ENCODE measurements around the gene SETBP1.

Gene SETBP1

DNA sequence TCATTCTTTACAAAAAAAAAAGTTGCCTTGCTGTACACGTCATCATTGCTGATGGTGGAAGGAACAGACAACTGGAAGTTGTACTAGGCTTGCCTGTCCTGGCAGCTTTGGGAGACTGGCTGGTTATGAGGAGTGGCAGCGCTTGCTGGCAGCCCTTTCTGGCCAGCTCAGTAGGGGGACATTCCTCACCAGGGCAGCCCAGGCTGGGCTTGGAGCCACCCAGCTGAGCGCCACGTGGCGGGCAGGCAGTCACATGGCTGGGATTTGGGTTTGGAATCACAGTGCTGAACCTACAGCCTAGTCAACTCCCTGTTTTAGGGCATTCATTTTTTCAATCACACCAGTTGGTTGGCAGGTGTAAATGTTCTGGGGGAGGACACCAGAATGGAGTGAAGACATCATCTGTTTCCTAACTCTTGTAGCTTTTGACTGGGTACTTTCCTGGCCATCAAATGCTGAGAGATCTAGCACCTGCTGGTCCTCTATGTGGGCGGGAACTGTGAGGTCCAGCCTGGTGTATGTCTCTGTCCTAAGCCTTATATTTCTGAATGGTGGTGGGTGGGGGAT, 139.3 kb downstream of the SETBP1 start:
- DNase-seq: no peak

DNA sequence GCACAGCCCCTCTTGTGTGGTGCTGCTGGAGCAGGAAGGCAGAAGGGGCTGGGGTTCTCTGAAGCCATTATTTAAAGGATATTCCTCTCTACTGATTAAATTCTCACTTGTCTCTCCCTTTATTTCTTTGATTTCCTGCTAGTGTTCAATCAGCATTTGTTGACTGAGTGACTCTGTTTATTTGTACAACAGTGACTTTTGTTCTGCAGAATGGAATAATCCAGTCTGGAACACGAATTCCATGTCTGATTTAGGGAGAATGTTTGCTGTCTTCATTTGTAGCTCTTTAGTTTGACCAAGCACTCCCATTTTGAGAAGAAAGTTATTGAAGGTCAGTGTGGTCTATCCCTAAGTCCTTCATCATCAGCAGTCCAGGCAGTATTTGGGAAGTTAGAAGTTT, 141.2 kb downstream of the SETBP1 start:
- no peak for DNase-seq

DNA sequence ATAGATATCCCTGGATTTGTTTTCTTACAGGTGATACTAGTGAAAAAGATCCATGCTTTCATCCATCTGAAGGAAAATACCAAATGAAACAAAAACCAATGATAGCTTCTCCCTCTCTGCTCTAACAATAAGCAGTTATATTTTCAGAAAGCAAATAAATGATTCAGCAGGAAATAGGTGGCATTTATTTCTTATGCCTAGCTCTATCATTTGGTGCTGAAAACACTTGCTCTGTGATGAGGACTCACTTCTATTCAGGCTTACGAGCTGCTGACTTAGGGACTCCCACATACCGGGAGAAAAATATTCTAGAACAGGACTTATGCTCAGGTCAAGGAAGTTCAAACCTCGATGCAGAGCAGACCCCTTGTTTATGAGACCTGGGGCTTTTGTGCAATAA, 142.6 kb downstream of the SETBP1 start:
- DNase-seq: no peak

DNA sequence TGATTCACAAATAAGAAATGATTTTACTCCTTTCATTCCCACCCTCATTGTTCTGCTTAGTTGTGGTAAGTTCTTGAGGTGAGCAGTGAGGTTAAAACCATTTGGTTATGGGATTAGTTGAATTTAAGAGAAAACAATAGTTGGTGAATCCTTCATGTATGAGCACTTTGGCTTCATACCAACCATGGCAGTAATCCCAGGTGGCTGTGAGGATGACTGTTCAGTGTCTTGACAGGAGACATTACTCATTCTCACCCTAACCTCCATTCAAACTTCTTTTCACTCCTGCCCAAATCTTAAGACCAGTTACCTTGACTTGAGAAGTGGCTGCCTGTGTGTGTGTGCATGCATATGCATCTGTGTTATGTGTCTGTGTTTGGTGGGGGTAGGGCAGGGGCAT, 143.1 kb downstream of the SETBP1 start:
- DNase-seq: no peak

DNA sequence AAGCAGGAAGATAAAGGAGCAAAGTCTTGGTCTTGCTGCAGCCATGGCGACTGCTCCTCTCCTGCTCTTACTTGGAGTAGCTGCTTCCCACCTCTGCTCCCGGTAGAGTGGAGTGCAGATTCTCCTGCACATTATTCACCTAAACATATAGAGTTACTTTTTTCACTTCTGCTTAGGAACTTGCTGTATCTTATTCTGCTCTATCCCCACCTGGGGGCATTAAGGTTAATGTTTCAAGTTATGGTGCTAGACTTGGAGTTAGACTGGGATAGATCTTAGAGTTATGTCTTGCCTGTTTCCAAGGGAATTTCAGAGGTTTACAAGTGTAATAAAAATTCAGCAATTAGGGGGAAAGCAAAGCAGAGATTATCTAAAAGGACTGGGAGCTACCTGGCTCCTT, 144.2 kb downstream of the SETBP1 start:
- DNase-seq: no peak

DNA sequence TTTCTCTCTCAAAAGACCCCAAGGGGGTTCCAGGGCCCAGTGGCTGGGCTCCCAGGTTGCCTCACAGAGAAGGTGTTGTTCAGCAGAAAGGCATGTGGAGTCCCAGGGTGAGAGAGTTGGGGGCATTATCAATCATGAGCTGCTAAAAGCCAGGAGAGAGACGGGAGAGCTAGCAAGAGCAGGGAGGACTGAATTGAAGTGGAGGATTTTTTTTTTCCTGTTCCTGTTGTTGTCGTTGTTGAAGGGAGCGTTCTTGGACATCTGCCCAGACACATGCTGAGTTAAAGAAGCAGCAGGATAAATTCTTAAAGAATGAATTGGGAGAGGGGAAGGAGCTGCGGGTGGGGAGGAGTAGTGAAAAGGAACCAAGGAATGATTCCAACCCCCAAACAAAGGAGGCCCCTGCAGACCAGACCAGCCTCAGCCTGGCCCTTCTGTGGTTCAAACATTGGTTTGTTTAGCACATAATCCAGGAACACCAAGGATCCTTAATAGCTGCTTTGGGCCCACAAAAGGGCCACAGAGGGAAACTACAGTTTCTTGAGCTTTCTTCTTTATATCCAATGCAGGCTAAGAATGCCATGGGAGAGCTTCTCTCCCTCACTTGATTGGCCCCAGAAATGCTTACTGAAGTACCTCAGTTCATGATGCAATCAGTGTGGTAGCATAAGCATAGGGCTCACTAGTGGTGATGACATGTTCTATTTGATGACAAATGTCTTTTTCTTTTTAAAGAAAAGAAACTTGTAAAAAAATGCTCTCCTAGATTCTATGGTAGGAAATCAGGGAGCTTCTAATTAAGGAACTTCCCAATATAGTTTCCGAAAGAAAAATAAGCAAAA, 146.0 kb downstream of the SETBP1 start:
- no peak for DNase-seq

DNA sequence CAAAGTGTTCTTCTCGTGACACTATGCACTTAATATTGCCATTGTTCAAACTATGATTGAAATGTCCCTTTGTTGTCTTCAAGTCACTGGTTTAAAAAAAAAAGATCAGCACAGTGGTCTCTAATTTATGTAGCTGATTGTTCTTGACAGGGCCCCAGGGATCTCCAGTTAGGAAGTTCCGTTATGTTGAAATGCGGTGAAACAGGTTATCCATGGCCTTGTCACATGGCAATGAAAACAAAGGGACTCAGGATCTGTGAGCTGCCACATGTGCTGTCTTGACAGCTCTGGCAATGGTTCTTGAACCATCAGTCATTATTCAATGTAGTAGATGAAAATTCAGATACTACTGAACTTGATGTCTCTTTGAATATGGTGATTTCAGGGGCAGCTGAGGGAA, 147.4 kb downstream of the SETBP1 start:
- no peak for DNase-seq

DNA sequence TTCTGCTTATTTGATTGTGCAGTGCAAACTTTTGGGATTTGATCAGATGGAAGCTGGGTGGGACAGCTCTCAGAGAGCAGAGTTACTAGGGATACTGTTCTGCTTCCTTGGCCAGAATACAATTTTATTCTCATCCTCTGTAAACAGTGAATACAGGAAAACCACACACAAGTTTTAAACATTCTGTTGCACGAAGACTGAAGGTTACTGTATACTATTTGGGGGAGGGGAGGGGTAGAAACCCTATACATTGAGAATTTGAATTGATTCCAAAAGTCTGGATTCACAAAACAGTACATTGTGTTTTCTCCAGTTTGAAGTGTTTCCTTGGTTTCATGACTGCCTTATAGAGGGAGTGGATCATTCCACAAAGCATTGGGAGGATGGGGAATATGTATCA, 149.9 kb downstream of the SETBP1 start:
- no peak for DNase-seq

DNA sequence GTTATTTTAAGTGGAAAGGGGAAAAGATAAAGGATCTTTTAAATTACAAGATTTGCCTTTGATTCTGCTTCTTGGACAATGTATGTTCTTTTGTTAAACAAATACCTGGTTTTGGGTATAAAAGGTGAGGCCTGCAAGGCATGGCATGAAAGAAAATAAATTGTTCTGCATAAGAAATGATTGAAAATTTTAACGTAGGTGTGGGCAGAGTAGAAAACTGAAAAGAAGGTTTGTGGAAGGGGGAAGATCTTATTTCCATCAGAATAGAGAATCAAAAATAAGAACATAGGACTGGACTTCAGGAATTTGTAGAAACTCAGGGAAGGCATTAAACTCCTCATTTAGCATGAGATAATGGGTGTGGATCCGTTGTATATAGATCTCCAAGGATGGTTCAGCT, 153.1 kb downstream of the SETBP1 start:
- no peak for DNase-seq

DNA sequence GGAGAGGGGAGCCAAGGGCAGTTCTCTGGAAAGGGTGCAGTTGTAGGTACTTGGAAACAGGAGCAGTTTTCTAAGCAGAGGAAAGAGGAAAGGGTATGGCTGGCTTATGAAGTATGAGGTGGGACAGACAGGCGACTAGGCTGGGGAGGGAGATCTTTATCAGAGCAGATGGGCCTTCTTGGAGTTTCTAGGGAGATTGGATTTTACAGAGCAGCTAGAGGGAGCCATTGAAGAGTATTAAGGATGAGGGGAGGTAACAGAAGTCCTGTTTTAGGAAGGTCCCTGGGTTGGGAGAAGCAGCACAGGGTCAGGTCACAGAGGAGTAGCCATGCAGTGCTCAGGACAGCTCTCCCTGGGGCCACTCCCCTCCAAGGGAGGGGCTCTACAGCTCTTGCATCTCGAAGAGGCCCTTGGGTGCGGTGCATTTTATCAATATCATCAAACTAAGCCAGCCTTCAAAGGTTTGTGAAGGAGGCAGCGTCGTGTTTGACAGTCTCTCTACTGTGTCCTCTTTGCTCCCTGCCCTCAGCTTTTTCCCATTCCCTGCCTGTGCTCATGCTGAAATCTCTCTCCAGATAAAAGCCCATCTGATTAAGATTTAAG, 154.3 kb downstream of the SETBP1 start:
- no peak for DNase-seq

DNA sequence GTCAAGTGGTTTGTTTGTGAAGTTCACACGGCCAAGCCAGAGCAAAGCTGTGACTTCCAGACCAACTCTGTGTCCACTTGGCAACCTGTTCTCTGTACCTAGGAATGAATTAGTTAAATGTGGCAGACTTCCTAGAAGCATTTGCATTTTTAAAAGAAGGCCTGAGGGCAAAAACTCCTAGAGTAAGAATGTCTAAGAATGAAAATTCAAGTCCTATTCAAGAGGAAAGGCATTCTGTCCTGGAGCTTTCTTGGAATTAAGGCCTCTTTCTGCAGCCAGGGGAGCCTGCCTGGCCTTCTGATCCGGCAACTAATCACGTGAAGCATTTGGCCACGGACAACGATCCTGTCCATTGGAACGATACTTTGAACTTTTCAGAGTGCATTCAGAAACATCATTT, 155.0 kb downstream of the SETBP1 start:
- no peak for DNase-seq

DNA sequence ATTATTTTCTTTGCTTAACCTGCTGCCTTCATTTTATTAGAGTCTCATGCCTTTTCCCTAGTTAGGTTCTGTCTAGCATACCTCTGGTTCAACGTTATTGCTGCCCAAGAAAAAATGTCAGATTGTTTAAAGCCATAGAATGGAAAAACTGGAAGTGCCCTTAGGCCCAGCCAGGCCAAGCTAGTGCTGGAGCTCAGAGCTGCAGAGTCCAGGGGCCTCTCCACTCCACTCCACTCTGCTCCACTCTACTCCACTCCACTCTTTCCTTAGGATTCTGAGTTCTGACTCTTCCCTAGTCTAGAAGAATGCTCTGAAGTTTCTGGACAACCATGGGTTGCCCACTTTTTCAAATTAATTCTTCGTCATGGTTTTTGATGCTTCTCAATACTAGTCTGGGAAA, 155.6 kb downstream of the SETBP1 start:
- no peak for DNase-seq

DNA sequence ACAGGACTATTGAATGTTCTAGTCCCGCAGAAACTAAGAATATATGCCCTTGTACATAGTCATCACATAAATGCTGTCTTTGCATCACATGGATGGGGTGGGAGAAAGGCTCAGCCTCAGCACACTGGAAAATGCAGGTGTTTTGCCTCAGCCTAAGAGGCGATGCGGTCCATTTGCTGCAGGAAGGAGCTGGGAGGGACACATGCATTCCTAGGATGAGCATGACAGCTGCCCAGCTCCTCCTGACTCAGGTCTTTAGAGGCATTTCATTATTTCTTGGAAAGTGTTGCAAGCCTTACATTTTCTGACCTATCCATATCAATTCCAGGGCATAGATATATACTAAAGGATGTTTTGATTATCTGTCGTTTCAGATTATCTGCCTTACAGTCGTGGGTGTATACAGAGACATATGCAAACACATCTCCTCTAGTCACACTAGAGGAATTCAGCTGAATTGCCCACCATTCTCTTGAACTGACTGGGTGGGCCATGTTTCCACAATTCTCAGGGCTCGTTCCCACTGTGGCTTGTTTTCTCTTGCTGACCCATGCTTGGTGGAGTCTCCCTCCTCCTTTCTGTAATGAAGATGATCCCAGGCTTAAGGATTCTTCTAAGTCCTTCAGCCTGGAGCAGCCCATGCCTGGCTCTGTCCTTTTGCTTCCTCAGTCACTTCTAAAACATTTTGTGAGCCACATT, 156.9 kb downstream of the SETBP1 start:
- DNase-seq: no peak

DNA sequence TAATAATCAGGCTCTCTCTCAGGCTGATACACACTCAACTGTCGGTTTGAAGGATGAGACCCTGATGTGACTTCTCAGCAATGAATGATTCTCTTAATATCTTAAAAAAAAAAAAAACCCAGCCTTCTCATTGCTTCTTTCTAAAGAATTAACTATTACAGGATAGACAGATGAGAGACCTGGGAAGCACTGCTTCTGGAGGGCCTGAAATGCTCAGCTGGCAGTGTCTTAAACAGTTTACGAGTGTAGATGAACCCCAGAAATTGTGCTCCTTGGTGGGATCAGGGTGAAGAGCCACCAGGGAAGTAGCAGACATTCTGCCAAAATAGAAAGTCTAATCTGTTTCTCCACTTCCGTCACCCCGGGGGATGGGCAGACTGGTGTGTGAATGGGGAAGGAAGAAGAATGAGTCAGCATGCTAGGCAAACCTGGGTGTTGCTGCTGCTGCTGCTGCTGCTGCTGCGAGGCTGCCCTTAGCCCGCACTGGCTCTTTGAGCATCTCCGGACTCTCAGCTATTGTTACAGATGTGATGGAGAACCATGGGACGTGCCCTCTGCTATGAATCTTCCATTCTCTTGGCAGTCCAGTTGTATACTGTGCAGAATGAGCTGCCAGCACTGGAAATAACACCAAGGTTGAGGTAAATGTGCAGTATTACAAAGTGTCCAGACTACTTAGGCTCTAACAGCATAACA, 158.4 kb downstream of the SETBP1 start:
- no peak for DNase-seq

DNA sequence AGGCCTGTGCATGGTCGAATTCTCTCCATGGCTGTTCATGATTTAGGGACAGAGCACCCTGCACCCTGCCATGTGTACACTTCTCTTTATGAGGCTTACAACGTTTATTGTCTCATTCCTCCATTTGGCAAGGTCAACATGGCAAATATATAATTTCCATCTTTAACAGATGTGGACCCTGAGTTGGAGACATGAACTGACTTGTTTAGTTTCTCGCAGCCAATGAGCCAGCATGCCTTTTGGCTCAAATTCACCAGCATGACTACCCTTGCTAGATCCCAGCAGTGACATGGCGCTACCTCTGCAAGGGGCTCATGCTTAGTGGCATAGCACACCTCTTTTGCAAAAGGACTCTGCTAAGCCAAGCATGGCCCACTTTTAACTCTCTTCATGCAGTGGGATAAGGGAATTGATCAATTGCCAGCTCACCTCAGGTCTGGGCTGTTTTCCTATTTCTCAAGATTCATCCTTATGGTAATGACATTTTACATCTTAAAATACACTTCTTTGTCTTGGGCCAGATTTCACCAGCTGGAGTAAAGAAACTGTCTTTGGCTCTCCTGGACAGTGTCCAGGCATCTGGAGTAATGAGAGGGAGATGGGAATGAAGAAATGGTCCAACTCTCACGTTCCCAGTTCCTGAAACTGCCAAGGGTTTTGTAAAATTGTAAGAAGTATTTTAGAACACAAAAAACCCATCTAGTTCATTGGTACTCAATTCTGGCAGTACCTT, 159.5 kb downstream of the SETBP1 start:
- no peak for DNase-seq

DNA sequence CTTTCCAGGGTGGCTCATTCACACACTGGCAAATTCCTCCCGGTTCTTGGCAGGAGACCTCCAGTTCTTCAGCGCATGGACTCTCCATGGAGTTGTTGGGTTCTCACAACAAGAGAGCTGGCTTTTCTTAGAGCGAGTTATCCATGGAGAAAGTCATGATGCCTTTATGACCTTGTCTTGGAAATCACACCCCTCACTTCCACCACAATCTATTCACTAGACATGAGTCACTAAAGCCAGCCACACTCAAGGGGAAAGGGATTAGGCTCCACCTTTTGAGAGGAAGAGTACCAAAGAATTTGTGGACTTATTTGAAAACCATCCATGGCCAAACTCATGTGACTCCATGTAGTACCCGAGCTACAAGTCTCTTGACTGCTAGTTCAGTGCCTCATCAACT, 160.5 kb downstream of the SETBP1 start:
- DNase-seq: no peak

DNA sequence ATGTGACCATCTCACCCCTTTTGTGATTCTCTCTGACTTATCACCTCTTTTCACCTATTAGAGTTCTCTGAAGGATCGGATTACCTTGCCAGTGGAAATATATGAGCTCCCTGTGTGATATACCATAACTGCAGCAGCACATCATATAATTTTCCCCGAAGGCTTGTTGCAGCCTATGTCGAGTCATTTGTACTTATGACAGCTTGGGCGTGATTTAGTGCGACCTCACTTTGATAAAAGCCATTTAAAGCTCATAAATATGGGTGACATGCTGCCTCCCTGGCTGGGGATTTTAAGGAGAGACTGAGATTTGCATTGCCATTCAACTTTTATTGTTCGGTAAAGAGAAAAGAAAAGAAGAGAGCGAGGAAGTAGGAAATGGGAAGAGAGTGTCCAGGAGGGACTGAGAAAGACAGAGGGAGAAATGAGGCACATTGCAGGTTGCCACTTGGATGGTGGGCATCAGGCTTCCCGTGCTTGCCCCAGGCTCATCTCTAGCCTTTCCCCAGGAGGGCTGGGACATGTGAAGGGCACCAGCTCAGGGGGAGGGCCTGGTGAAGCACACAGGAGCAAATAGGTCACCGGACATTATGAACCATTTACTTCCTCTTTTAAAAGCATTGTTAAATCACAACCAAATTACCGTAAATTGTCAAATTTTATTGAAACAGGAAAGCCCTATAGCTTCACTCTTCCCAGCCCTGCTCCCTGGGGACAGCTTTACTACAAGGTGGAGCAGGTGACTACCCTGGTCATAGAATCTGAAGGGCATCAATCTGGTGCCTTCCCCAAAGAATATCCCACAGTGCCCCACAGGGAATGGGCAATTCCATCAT, 161.3 kb downstream of the SETBP1 start:
- DNase-seq: no peak

DNA sequence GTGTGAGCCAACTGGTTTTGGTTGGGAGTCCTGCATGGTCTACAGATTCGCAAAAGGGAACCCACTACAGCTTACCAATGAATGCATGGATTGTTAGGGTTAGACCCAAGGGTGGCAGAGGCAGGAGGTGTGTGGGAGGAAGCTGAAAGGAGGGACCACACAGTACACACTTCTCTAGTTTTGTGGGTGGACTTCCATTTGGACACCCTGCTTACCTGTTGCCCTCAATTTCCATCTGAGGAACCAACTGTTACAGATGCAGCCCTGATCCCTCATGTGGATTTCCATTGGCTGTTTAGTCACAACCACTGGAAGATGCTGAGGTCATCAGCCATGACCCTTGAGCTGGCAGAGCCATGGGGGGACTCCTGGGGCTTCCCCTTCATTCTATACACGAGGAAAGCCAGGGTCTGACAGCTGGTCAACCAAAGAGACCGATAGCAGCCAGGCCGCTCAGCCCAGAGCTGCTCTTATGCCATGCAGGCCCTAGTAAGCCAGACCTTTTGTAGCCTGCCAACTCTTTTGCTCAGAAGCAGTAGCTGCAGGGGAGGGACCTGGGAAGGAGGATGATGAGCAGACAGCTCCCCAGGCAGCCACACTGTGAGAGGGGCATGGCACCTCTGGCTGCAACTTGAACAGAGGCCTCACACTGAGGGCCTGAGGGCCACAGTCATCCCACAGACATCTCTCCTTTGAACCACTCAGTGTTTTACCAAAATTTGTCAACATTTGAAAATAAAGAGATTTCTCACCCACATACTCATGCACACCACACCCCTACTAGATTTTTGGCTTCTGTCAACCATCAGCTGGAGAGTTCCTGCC, 162.1 kb downstream of the SETBP1 start:
- DNase-seq: no peak

DNA sequence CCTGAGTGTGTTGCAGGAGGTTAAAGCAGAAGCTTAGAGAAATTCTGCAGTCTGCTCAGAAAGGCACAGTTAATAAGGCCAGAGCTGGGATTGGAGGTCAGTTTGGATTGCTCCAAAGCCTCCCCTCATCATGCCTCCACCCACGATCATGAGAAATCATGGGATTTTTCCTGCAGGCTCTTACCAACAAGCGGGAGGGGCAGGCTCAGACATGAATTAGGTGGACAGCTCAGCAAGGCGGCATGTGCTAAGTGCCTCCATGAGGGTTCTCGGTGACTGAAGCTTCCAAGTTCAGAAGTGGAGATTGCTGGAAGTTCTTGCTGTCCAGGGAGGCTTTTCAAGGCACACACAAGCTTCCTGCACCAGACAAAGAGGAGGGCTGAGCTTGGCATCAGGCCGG, 163.8 kb downstream of the SETBP1 start:
- no peak for DNase-seq

DNA sequence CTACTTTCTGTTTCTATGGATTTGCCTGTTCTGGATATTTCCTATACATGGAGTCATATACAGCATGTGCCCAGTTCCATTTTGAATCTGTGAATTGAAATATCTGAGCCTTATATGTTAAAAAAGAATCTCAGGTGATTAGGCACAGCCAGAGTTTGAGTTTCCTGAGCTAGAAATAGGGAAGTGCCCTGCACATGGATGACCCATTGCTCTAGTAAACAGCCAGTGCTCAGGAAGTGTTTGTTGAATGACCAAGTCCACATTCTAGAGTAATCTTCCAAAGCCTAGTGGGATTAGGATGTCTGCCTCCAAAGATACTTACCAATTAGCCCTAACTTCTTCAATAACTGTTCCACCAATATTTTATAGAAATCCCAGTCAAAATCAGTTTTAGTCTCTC, 165.8 kb downstream of the SETBP1 start:
- DNase-seq: no peak

Measured in HCEC 1CT (cell line).